Keratinocyte (primary cell): Measurements from ENCODE around the gene S100A13. TPM values are rescaled to one million over a fixed set of nuclear protein-coding genes. Genes with fewer than 3 reads are reported as not detected.
A peak's percentile ranks its signal among the peaks of the same experiment; 100 is the strongest.

ENCODE experiments used
- DNase-seq: peaks from one replicate; pipeline ENCODE4 v3.0.0-alpha.2; 2011; ENCODE audit warnings: low read depth, missing footprints, low spot score
- FAIRE-seq: peaks from 2 replicates; lab custom pipeline; 2011; peaks lifted over from hg19 to GRCh38; lab: Jason Lieb, UNC
- H2AFZ ChIP-seq: 2 replicates; pipeline ENCODE4 v1.6.0; 2012; ENCODE audit warnings: low read length, control low read depth, inconsistent platforms; ENCODE audit not compliant: control insufficient read depth
- H3K27ac ChIP-seq: 2 replicates; pipeline ENCODE4 v1.5.1; 2011; ENCODE audit warnings: low read length; ENCODE audit not compliant: control insufficient read depth, insufficient read depth
- H3K27me3 ChIP-seq: 3 replicates; pipeline ENCODE4 v1.6.0; 2011; ENCODE audit warnings: low read length; ENCODE audit not compliant: control insufficient read depth, insufficient read depth; ENCODE audit errors: extremely low read depth
- H3K36me3 ChIP-seq, 2 experiments: 2 replicates in 1 of 2; 3 replicates in 1 of 2; pipeline ENCODE4 v1.5.1; 2011; ENCODE audit warnings: low read length in 2 of 2, mild to moderate bottlenecking in 1 of 2; ENCODE audit not compliant: control insufficient read depth in 2 of 2, insufficient read depth in 2 of 2; ENCODE audit errors: extremely low read depth in 1 of 2
- H3K4me1 ChIP-seq: 3 replicates; pipeline ENCODE4 v1.5.1; 2011; ENCODE audit warnings: low read length; ENCODE audit not compliant: control insufficient read depth, insufficient read depth; ENCODE audit errors: extremely low read depth
- H3K4me2 ChIP-seq: 3 replicates; pipeline ENCODE4 v1.6.0; 2011; ENCODE audit warnings: low read depth, low read length; ENCODE audit not compliant: control insufficient read depth, insufficient read depth; ENCODE audit errors: extremely low read depth
- H3K4me3 ChIP-seq, 3 experiments: fragments of 200-600 bp in 1 of 3; sonication (generic) in 1 of 3; 2 replicates in 2 of 3; 3 replicates in 1 of 3; pipeline ENCODE4 v1.5.1; 2011 to 2016; ENCODE audit warnings: low read length in 3 of 3, mild to moderate bottlenecking in 3 of 3, control low read depth in 2 of 3, inconsistent platforms in 1 of 3, low read depth in 1 of 3, mixed read lengths in 1 of 3, mixed run types in 1 of 3, moderate library complexity in 1 of 3; ENCODE audit not compliant: control insufficient read depth in 2 of 3, insufficient read depth in 2 of 3; ENCODE audit errors: extremely low read depth in 1 of 3
- H3K79me2 ChIP-seq: 2 replicates; pipeline ENCODE4 v1.6.0; 2012; ENCODE audit warnings: low read length; ENCODE audit not compliant: control insufficient read depth, insufficient read depth
- H3K9ac ChIP-seq: 3 replicates; pipeline ENCODE4 v1.6.0; 2011; ENCODE audit warnings: low read length; ENCODE audit not compliant: control insufficient read depth, insufficient read depth; ENCODE audit errors: extremely low read depth
- H3K9me1 ChIP-seq: 3 replicates; pipeline ENCODE4 v1.6.0; 2011; ENCODE audit warnings: low read length; ENCODE audit not compliant: control insufficient read depth, insufficient read depth; ENCODE audit errors: extremely low read depth
- H3K9me3 ChIP-seq: 2 replicates; pipeline ENCODE4 v1.5.1; 2012; ENCODE audit warnings: low read depth, low read length; ENCODE audit not compliant: control insufficient read depth
- H4K20me1 ChIP-seq: 3 replicates; pipeline ENCODE4 v1.6.0; 2011; ENCODE audit warnings: low read length; ENCODE audit not compliant: control insufficient read depth, insufficient read depth; ENCODE audit errors: extremely low read depth
- EZH2 ChIP-seq: IDR thresholded peaks from one replicate; pipeline ENCODE4 v1.6.1; 2012; ENCODE audit warnings: inconsistent platforms, mild to moderate bottlenecking, low read length, moderate library complexity
- dilution Hi-C: fragments of 300-500 bp; cut with MboI; formaldehyde crosslinking; loops from one replicate; pipeline ENCODE4 v1.7.0; 2020; ENCODE audit warnings: low sequenced_read_pairs; ENCODE audit not compliant: extremely low pct_ligation_motif_present
- polyA plus RNA-seq, 5 experiments: library from polyadenylated mRNA; depleted of rRNA in 3 of 5; stranded (reverse) in 3 of 5; stranded (forward) in 1 of 5; unstranded in 1 of 5; fragments of >200 nt; gene quantifications; 1 replicate in 1 of 5; 2 replicates in 3 of 5; 3 replicates in 1 of 5; pipeline versions ENCODE4 v1.2.1 to v1.2.3, GENCODE V29; 2011 to 2012; ENCODE audit warnings: missing spikeins in 2 of 5, low read depth in 1 of 5, low replicate concordance in 1 of 5
- TF ChIP-seq, protein P1 (sequence below), 3 experiments: IDR thresholded peaks in 1 of 3; conservative IDR thresholded peaks in 1 of 3; optimal IDR thresholded peaks in 1 of 3; 2 replicates in 2 of 3; 3 replicates in 1 of 3; pipeline versions ENCODE3 to v1.5.1; 2011; ENCODE audit warnings: low read length in 3 of 3, mild to moderate bottlenecking in 3 of 3, moderate library complexity in 2 of 3, control low read depth in 1 of 3, inconsistent platforms in 1 of 3; ENCODE audit not compliant: insufficient read depth in 2 of 3; ENCODE audit errors: extremely low read depth in 1 of 3

The S100A13 gene
- polyA plus RNA-seq, 1 donor (not counting 4 experiments of a cell fraction or from before 2014, with no cell fraction given) = 215 TPM

DNA sequence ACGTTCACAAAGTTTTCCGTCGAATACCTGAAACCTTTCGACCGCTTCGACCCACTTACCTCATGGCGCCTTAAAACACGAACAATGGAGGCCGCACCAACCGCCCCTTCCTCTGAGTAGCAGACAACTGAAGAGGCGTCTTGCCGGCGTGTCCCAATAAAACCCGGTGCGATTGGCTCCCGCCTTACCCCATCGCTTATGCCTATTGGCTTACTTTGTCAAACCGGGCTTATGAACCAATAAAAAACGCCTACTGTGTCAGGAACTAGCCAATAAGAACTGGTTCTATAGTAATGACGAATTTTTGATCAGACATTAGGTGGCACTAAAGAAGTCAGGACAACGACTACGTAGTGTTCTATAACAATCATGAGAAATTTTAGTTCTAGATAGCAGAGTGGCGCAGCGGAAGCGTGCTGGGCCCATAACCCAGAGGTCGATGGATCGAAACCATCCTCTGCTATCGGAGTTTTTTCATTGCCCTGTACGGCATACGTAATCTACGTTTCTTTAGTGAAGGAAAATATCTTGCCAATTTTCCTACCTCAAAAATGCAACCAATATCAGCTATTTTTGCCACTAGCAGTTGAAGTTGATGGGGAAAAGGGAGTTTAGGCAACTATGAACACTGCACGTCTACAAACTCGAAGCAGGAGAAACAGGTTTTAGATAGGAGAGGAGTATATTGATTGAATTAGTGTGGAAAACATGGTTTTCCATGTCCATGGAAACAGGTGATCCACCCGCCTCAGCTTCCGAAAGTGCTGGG, 43.7 kb upstream of the S100A13 start, which contains the start of gene ILF2:
Gene ILF2, minus strand, starts transcription at position 135 of the 769 bp plus-strand sequence. Its CDS starts 71 bp downstream, at position 64.
- TF ChIP-seq, protein P1, sequence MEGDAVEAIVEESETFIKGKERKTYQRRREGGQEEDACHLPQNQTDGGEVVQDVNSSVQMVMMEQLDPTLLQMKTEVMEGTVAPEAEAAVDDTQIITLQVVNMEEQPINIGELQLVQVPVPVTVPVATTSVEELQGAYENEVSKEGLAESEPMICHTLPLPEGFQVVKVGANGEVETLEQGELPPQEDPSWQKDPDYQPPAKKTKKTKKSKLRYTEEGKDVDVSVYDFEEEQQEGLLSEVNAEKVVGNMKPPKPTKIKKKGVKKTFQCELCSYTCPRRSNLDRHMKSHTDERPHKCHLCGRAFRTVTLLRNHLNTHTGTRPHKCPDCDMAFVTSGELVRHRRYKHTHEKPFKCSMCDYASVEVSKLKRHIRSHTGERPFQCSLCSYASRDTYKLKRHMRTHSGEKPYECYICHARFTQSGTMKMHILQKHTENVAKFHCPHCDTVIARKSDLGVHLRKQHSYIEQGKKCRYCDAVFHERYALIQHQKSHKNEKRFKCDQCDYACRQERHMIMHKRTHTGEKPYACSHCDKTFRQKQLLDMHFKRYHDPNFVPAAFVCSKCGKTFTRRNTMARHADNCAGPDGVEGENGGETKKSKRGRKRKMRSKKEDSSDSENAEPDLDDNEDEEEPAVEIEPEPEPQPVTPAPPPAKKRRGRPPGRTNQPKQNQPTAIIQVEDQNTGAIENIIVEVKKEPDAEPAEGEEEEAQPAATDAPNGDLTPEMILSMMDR (optimal IDR thresholded peaks at IDR 0.05 in 1 of 3, IDR thresholded peaks at IDR 0.05 in 1 of 3, conservative IDR thresholded peaks at IDR 0.05 in 1 of 3; ENCODE audit: extremely low read depth in 1 of 3, insufficient read depth in 2 of 3, low read length in 3 of 3) = peak; percentile 9 to 37 (median 13)
- TF ChIP-seq EZH2 = no peak
- dilution Hi-C loops = no loop called here

DNA sequence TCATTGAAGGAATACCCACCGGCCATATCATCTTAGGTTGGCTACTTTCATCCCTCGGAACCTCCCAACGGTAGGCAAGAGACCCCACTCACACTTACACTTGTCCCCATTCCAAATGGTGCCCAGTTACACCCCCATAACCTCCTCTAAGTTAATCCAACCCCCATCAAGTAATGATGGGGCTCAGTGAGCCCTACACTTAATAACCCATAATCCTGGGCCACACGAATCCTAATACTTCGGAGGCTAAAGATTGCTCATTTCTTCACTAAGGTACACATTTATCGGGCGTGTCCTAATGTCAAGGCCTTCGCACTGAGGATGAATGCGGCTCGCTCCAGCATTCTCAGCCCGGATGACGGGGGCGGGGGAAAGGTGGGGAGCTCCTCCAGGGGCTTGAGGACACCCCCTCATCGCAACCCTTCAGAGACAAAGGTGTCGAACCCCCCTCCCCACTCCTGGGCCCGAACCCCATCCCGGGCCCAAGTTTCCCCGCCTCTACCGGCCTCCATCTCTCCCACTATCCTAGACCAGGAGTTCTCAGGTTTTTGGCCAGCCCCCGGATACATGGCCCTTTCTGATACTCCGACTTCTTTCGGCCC, 43.1 kb upstream of the S100A13 start:
- H3K36me3 ChIP-seq = peaks cover 20 to 39% of the 10 kb centered on the region in 2 experiments
- peak overlapping the region; percentile 94 to 100 (median 96) for H3K4me3 ChIP-seq
- peaks cover 10% of the 10 kb centered on the region for H3K4me1 ChIP-seq
- no peaks in the 10 kb centered on the region for H3K27me3 ChIP-seq
- peak overlapping the region; percentile 91 for H3K27ac ChIP-seq
- H2AFZ ChIP-seq = peak overlapping the region; percentile 85
- H3K9ac ChIP-seq = peak overlapping the region; percentile 98
- TF ChIP-seq, protein P1 (optimal IDR thresholded peaks at IDR 0.05 in 1 of 3, IDR thresholded peaks at IDR 0.05 in 1 of 3, conservative IDR thresholded peaks at IDR 0.05 in 1 of 3; ENCODE audit: extremely low read depth in 1 of 3, insufficient read depth in 2 of 3, low read length in 3 of 3) = no peak
- TF ChIP-seq EZH2 = no peak
- peak overlapping the region; percentile 98 for H3K4me2 ChIP-seq
- FAIRE-seq (no peak), DNase-seq (no peak)
- no peaks in the 10 kb centered on the region for H4K20me1 ChIP-seq
- no peaks in the 10 kb centered on the region for H3K9me3 ChIP-seq
- peaks cover 34% of the 10 kb centered on the region for H3K79me2 ChIP-seq
- H3K9me1 ChIP-seq = no peaks in the 10 kb centered on the region
- dilution Hi-C loops = no loop called here

More for the DNA sequence above, 43.7 kb upstream of the S100A13 start, which contains the start of gene ILF2:
- Histone ChIP-seq H3K9me3 (no peaks in the 10 kb centered on the region), H2AFZ (peak within 1 kb of the TSS; percentile 85), H4K20me1 (no peaks in the 10 kb centered on the region), H3K9me1 (no peaks in the 10 kb centered on the region), H3K4me1 (peaks cover 10% of the 10 kb centered on the region), H3K4me3 (peak within 1 kb of the TSS; percentile 94 to 100 (median 96)), H3K79me2 (peaks cover 34% of the 10 kb centered on the region), H3K9ac (peak within 1 kb of the TSS; percentile 98), H3K36me3 (peaks cover 13 to 39% of the 10 kb centered on the region in 2 experiments), H3K4me2 (peak within 1 kb of the TSS; percentile 98), H3K27me3 (no peaks in the 10 kb centered on the region), H3K27ac (peak within 1 kb of the TSS; percentile 91)
- DNase-seq (peak; percentile 100), FAIRE-seq (peak; percentile 92)
